DMS 273 (cell line): ENCODE results near the gene ALDH9A1.
"Not testable (repeated sequence)": the region's sequence is repeated elsewhere in the genome, so short reads cannot be mapped to it uniquely, and the experiment has no call there.

Experiments used
- DNase-seq: peaks from one replicate; lab custom pipeline; 2025; ENCODE audit not compliant: unreplicated experiment; lab: John Stamatoyannopoulos, UW

The ALDH9A1 gene

DNA sequence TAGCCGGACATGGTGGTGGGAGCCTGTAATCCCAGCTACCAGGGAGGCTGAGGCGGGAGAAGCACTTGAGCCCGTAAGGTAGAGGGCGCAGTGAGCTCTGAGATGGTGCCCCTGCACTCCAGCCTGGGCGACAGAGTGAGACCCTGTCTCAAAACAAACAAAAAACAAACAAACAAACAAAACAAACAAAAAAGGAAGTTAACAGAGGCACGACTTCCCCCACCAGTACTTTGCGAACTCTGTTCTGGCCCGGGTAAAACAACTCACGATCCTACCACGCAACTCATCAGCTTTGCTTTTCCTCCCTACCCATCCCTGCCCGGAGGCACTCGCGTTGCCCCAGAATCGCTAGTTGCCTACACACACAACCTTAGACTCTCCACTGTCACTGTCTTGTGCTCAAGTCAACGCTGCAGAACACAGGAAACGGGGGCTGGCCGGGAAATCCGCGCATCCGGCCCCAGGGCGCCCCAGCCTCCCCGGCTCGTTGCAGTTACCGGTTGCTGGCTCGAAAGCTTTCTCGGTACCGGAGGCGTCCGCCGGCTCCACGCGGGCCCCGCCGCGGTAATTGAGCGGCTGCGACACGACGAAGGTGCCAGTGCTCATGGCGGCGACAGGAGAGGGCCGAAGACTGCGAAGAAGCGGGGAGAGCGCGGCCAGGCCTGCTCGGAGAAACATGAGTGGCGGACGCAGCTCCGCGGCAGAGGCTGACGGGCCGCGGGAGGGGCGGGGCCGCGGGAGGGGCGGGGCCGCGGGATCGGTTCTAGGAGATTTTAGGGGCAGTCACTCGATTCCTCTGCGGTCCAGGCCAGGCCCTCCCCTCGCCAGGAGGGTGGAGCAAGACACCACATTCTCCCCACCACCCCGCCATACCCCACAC lies at the start of gene ALDH9A1:
Gene ALDH9A1 (minus strand): TSS at position 682 of the 880 bp plus-strand sequence. CDS start 4 bp downstream, at position 678.
- DNase-seq = peak; percentile 96

DNA sequence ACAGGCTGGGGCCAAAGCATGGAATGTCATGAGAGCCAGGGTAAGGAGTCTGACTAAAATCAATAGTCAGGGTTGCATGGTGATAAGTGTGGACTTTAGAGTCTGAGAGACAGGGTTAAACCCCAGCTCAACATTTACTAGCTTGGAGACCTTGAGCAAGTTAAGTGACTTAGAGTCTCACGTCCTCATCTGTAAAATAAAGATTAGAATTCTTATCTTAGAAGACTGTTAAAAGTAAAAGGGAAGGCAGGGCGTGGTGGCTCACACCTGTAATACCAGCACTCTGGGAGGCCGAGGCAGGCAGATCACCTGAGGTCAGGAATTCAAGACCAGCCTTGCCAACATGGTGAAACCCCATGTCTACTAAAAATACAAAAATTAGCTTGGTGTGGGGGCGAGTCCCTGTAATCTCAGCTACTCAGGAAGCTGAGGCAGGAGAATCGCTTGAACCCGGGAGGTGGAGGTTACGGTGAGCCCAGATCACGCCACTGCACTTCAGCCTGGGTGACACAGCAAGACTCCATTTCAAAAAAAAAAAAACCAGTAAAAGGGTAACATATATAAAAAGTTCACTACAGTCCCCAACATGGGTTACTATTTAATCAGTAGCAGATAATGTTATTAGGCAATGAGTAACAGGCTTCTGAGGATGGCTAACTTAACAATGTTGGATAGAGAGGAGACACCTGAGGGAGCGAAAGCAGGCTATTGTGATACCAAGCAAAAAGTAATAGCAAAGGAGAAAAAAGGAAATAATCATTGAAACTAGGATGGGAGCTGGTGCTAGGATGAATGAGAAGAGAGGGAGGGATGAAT lies 49.5 kb upstream of the ALDH9A1 start:
- no peak for DNase-seq

DNA sequence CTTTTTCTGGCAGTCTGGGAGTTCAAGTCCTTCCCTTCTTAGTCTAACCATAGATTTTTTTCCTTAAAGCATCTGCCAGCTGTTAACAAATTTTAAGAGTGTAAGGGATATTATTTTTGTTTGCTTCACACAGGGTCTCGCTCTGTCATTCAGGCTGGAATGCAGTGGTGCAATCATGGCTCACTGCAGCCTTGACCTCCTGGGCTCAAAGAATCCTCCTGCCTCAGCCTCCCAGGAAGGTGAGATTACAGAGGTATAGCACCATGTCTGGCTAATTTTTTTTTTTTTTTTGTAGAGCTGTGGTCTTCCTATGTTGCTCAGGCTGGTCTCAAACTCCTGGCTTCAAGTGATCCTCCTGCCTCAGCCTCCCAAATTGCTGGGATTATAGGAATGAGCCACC lies 46.6 kb upstream of the ALDH9A1 start:
- DNase-seq = not testable (repeated sequence)

DNA sequence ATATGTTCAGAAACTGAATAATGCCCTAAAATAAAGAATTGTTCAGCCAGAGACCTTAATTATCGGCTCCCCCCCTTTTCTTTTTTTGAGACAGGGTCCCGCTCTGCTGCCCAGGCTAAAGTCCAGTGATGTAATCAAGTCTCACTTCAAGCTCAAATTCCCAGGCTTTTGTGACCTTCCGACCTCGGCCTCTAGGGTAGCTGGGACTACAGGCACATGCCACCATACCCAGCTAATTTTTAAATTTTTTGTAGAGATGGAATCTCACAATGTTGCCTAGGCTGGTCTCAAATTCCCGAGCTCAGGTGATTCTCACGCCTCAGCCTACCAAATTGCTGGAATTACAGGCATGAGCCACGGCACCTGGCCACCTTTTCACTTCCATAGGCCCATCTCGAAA lies 43.8 kb upstream of the ALDH9A1 start:
- no peak for DNase-seq

DNA sequence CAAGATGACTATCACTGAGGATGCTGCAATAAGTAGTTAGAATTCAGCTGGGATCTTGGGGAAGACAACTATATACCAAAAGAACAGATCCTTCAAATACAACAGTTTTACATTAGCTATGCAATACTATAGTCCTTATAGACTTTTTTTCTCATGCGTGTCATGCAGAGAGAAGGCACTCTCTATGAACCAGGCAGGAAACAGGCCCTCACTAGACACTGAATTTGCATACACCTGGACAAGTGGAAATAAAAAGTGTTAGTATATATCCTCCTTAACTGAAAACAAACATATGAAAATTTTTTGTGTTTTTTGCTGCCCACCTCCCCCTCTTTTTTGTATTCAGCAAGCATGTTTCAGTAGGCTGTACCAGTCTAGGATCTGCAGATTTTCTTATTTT lies 40.4 kb upstream of the ALDH9A1 start:
- DNase-seq = no peak

DNA sequence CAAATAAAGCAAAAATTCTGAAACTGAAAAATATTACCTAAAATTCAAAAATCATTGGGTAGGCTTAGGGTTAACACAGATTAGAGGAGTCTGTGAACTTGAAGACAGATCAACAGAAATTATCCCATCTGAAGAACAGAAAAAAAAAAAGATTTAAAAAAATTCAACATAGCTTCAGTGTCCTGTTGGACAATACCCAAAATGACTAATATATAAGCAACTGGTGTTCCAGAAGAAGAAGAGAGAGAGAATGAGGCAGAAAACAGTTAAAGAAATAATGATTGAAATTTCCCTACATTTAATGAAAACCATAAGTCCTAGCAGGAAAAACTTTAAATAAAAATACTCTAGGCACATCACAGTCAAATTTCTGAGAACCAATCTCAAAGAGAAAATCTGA lies 38.8 kb upstream of the ALDH9A1 start:
- DNase-seq = no peak

DNA sequence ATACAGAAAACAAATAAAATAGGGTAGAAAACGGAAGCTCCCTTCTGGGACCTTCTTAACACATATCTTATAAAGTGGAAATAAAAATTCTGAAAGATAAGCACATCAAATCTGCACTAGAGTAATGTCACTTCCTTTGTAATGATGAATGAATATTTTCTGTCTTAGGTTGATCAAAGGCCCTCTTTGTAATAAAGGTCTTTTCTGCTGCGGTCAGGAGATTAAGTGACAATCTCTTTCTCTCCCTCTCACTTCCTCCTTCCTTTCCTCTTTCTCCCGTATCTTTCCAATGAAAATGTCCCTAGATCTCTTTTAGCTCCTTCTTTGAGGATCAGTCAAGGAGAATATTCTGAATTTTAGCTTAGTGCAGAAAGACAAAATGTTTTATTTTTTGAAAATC lies 36.5 kb upstream of the ALDH9A1 start:
- no peak for DNase-seq

DNA sequence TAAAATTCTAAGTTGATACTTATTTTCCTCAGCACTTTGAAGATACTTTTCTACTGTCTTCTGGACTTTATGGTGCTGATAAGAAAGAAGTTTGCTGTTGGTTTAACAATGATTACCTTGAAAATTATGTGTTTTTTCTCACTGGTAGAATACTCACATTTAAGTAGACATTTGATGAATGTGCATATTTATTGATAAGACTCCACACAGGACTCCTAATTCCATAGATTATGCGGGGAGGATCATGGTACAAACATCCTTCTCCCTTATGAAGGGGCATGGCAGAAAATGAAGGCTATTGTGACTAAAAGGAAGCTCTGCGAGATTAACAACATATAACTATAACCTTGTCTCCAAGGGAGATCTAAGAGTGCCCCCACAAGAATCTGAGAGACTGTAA lies 28.5 kb upstream of the ALDH9A1 start:
- DNase-seq = no peak

DNA sequence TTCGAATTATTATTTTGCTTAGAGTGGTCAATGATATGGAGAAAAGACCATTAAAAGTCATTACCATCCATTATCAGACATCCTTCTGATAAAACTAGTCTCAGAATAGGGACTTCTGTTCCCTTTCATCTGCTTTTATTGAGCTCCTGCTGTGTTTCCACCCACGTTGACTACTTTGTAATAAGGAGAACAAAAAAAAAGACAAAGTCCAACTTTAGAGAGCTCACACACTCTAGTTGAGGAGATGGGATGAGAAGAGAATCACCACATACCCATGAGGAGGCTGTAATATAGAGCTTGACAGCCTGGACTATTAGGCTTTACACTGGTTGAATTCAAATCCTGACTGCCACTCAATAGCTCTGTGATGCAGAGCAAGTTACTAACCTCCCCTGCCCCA lies 27.8 kb upstream of the ALDH9A1 start:
- DNase-seq = no peak

DNA sequence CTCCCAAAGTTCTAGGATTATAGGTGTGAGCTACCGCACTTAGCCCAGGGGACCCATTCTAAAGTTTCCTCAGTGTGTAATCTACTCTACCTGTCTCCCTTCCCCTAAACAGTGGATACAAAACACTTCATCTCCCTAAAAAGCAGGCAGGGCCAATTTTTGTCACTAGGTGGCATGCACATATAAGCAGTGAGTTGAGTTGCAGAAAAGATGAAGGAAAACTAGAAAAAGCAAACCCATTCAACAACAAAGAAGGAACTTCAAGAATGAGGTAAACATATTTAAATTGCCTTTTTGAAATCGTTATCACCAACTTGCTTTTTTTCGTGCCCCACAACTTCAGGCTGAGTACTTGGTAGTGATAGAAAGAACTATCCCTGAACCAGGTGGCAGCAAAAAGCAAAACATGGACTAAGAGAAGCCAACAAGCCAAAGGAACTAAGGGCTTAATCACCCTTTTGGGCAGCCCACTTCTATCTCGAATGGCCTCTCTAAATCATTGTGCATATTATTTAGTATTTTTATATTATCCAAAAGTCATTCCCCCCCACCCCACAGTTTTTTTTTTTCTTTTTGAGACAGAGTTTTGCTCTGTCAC lies 19.7 kb upstream of the ALDH9A1 start:
- peak; percentile 76 for DNase-seq

DNA sequence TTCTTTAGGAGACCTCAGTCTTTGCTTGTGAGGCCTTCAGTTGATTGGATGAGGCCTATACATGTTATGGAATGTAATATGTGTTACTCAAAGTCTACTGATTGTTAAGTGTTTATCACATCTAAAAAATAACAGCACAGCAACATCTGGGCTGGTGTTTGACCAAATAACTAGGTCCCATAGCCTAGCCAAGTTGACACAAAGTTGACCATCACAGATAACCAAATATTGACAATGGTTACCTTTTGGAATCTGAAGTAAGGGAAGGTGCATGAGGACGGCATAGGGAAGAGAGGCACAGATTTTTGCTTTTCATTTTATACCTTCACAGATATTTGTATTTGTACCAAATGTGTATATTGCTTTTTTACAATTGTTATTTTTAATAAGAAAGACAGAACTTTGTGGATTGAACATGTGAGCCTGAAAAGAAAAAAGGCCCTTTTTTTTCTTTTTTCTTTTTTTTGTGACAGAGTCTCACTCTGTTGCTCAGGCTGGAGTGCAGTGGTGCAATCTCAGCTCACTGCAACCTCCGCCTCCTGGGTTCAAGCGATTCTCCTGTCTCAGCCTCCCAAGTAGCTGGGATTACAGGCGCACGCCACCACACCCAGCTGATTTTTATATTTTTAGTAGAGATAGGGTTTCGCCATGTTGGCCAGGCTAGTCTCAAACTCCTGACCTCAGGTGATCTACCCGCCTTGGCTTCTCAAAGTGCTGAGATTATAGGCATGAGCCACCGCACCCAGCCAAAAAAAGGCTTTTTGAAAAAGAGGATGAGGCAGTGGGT lies 18.1 kb upstream of the ALDH9A1 start:
- not testable (repeated sequence) for DNase-seq

DNA sequence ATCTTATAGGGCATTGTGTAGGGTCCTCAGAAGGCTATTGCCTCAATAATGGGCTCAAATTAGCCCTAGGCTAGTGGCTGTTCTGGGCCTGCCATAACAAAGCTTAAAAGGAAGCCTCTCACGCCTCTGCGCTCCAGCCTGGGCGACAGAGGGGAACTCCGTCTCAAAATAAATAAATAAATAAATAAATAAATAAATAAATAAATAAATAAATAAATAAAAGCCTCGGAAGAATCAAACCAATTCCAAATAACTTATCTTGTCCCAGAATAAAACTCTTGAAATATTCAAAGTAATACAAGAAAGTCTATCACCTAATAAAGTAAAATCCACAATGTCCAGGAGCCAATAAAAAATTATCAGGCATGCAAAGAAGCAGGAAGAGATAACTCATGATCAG lies 14.4 kb upstream of the ALDH9A1 start:
- no peak for DNase-seq

DNA sequence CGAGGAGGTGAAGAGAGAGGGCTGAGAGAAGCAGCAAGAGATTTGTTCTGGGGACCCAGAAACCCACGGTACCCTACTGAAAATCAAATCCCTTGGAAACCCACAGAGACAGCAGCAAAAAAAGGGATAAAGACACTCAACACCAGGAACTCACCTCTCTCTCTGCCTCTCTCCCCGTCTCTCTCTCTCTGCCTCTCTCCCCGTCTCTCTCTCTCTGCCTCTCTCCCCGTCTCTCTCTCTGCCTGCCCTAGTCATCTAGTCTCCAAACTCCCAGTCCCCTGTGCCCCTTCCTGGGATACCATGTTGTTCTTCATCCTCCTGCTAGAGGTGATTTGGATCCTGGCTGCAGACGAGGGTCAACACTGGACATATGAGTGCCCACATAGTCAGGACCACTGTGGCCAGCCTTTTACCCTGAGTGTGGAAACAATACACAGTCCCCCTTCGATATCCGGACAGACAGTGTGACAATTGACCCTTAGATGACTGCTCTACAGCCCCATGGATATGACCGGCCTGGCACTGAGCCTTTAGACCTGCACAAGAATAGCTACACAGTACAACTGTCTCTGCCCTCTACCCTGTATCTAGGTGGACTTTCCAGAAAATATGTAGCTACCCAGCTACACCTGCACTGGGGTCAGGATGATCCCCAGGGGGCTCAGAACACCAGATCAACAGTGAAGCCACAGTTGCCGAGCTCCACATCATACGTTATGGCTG lies 9.8 kb upstream of the ALDH9A1 start:
- no peak for DNase-seq

DNA sequence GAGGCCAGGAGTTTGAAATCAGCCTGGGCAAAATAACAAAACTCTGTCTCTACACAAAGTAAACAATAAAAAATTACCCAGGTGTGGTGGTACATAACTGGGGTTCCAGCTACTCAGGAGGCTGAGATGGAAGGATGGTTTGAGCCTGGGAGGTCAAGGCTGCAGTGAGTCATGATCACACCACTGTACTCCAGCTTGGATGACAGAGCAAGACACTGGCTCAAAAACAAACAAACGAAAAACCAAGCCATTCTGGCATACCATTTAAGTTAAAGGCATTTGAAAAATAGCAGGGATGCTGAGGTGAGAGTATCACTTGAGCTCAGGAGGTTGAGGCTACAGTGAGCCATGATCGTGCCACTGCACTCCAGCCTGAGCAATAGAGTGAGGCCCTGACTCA lies 5.3 kb upstream of the ALDH9A1 start:
- DNase-seq = no peak

DNA sequence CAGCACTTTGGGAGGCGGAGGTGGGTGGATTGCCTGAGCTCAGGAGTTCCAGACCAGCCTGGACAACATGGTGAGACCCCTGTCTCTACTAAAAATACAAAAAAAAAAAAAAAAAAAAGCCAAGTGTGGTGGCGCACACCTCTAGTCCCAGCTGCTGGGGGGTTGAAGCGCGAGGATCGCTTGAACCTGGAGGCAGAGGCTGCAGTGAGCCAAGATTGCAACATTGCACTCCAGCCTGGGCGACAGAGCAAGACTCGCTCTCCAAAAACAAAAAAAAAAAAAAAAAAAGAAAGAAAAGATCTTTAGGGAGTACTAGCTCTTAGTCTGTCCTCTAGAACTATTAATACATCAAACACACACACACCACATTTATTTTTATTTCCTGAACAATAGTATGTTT lies 3.6 kb upstream of the ALDH9A1 start:
- not testable (repeated sequence) for DNase-seq

DNA sequence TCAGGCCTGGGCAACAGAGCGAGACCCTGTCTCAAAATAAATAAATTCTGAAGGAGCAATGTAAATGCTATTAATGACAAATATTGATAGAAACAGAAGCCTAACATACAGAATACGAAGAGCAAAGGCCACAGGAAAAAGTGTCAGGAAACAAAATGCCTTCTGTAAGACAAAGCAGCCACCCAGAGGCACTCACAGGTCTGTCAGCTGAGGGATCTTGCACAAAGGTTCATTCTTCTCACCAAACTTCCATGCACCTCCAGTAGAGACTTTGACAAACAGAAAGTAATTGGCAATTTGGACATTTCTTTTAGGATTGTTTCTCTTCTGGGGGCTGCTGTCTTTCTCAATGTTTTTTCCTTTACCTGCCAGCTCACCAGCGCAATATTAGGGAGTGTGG lies 1.2 kb upstream of the ALDH9A1 start:
- DNase-seq = no peak

DNA sequence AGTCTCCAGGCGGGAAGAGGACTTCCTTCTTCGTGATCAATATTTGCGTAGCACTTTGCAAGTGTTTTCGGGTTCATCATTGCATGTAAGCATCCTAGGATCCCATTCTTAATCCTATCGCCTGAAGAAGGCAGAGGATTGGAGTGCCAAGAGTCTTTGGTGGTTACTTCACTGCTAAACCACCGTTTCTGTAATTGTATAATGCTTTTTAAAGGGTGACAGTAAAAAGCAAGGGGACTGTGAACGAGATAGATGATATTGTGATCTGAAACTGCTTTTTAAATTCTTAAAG lies 345 bp upstream of the ALDH9A1 start:
- no peak for DNase-seq

DNA sequence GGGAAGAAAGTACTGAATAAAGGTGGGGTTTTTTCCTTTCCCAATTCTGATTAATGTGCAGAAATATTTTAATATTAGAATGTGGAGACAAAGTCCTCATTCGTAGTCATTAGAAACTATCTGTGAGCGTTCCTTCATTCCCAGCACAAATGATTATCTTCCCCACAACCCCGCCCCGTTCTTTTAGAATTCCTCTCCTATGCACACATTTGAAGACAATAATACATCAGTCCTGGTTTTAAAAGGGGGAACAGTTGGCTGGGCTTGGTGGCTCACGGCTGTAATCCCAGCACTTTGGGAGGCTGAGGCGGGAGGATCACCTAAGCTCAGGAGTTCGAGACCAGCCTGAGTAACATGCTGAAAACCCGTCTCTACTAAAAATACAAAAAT lies 876 bp downstream of the ALDH9A1 start:
- DNase-seq = peak; percentile 53

DNA sequence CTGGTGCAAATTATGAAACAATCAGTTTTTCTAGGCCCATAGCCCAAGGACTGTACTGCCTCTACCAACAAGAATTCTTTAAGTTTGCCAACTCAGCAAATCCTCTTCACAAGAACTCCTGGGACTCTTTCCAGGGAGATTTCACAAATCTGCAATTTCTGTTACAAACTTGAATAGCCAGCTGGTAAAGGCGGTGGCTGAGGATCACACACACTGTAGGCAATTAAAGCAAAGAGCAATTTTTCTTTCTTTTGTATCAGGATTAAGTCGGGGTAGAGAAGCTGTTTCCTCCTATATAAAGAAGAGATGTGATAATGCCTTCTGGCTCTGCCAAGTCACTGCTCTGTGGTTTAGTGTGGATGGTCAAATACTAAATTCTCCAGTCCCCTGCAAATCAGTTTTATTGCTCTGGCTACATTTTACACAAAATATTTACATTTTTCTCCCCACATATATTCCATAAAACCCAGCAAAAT lies 1.7 kb downstream of the ALDH9A1 start:
- DNase-seq = peak; percentile 20

DNA sequence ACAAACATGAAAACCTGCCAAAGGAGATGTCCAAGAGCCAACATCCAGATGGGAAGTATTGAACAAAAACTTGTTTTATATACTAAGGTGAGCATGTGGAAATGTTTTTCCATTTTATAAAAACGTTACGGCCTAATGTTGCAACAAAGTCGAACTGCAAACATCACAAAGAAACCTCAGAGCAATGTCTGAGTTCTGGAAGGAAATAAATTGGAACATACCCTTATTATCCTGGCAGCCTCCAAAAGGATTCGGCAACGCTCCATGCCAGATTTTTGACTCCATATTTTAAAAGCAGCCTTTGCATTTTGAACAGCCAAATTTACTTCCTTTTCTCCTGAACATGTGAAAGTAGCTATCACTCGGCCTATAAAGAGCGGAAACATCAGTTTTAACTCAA lies 3.3 kb downstream of the ALDH9A1 start:
- no peak for DNase-seq
